Stimulated activated CD8-positive, alpha-beta memory T cell treated with anti-CD3 and anti-CD28 coated beads, Interleukin-15, amount 100 ng/mL, for 24 hours (primary cell): ENCODE measurements around the gene KLHL21.
"Not testable (repeated sequence)": the region's sequence is repeated elsewhere in the genome, so short reads cannot be mapped to it uniquely, and the experiment has no call there.

ENCODE experiments used
- DNase-seq: peaks from one replicate; pipeline ENCODE4 v3.0.0-alpha.2; 2020; ENCODE audit warnings: low read depth

KLHL21 gene

DNA sequence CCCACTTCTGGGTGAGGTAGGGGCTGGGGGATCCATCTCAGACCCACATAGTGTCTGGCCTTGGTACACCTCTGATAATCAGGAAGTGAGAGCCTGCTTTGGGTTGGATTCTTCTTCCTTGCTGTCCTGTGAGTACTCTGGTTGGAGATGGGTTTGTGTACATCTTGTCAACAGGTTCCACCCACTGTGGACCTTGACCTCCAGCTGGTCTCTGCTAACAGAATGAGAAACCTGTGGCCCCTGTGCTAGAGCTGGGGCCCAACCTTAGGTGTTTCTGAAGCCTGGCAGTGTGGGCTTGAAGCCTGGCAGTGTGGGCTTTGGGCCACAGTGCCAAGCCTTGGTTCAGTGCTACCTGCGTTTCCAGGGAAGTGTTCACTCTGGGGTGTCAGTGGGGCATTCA lies 20.3 kb downstream of the KLHL21 start:
- no peak for DNase-seq

DNA sequence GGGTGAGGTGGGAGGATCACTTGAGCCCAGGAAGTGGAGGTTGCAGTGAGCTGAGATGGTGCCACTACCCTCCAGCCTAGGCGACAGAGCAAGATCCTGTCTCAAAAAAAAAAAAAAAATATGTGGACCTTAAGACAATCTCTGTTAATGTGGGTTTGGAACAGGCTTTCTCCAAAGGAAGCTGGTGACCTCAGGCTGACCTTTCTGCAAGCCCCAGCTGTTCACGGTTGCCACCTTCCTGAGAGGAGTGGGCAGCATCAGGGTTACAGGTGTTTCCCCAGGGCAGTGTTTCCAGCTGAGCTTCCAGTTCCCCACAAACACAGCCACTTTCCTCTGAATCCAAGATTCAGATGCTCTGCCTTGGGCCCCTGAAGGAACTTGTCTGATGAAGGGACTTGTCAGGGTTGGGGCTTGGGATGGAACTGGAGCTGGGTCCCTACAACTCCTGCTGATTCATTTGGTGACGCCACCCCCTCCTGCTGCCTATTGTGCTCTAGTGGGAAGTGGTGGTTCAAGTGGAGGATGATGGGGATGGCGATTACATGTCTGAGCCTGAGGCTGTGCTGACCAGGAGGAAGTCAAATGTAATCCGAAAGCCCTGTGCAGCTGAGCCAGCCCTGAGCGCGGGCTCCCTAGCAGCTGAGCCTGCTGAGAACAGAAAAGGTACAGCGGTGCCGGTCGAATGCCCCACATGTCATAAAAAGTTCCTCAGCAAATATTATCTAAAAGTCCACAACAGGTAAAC lies 20.9 kb downstream of the KLHL21 start:
- no peak for DNase-seq

DNA sequence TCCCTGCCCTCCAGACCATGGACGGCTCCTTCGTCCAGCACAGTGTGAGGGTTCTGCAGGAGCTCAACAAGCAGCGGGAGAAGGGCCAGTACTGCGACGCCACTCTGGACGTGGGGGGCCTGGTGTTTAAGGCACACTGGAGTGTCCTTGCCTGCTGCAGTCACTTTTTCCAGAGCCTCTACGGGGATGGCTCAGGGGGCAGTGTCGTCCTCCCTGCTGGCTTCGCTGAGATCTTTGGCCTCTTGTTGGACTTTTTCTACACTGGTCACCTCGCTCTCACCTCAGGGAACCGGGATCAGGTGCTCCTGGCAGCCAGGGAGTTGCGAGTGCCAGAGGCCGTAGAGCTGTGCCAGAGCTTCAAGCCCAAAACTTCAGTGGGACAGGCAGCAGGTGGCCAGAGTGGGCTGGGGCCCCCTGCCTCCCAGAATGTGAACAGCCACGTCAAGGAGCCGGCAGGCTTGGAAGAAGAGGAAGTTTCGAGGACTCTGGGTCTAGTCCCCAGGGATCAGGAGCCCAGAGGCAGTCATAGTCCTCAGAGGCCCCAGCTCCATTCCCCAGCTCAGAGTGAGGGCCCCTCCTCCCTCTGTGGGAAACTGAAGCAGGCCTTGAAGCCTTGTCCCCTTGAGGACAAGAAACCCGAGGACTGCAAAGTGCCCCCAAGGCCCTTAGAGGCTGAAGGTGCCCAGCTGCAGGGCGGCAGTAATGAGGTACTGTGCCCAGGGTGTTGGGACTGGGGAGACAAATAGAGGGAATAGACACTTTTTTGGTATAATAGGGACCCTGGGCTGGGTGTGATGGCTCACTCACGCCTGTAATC lies 21.9 kb downstream of the KLHL21 start:
- no peak for DNase-seq

DNA sequence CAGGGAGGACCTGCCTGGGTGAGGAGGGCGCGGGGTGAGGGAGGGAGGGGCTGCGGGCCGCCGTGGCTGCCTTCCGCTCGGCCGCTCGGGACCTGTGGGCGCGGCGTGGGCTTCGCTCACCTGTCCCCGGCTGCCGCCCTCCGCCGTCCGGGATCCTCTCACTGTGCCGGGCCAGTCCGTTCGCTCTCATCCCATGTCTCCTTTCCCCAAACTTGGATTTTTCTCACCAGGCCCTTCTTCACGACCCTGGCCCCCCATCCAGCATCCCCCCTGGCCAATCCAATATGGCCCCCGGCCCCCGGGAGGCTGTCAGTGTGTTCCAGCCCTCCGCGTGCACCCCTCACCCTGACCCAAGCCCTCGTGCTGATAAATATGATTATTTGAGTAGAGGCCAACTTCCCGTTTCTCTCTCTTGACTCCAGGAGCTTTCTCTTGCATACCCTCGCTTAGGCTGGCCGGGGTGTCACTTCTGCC lies 22.5 kb downstream of the KLHL21 start:
- DNase-seq: no peak

DNA sequence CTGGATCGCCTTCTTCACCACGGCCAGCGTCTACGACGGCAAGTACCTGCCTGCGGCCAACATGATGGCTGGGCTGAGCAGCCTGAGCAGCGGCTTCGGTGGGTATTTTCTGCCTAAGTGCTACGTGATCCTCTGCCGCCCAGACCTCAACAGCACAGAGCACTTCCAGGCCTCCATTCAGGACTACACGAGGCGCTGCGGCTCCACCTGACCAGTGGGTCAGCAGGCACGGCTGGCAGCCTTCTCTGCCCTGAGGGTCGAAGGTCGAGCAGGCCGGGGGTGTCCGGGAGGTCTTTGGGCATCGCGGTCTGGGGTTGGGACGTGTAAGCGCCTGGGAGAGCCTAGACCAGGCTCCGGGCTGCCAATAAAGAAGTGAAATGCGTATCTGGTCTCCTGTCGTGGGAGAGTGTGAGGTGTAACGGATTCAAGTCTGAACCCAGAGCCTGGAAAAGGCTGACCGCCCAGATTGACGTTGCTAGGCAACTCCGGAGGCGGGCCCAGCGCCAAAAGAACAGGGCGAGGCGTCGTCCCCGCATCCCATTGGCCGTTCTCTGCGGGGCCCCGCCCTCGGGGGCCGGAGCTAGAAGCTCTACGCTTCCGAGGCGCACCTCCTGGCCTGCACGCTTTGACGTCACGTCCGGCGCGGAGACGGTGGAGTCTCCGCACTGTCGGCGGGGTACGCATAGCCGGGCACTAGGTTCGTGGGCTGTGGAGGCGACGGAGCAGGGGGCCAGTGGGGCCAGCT lies 23.1 kb downstream of the KLHL21 start, which contains the start of gene ZBTB48:
TSS of gene ZBTB48 (plus strand) at position 621 of the 745 bp plus-strand sequence. CDS start 616 bp downstream, outside the sequence.
- peak; percentile 92 for DNase-seq

DNA sequence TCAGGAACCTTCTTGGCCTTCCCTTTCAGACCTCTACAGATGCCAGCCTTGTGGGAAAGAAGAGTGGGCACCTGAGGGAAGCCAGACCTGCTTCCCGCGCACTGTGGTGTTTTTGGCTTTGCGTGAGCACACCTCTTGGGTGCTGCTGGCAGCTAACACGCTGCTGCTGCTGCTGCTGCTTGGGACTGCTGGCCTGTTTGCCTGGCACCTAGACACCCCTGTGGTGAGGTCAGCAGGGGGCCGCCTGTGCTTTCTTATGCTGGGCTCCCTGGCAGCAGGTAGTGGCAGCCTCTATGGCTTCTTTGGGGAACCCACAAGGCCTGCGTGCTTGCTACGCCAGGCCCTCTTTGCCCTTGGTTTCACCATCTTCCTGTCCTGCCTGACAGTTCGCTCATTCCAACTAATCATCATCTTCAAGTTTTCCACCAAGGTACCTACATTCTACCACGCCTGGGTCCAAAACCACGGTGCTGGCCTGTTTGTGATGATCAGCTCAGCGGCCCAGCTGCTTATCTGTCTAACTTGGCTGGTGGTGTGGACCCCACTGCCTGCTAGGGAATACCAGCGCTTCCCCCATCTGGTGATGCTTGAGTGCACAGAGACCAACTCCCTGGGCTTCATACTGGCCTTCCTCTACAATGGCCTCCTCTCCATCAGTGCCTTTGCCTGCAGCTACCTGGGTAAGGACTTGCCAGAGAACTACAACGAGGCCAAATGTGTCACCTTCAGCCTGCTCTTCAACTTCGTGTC lies 23.9 kb downstream of the KLHL21 start:
- DNase-seq: no peak

DNA sequence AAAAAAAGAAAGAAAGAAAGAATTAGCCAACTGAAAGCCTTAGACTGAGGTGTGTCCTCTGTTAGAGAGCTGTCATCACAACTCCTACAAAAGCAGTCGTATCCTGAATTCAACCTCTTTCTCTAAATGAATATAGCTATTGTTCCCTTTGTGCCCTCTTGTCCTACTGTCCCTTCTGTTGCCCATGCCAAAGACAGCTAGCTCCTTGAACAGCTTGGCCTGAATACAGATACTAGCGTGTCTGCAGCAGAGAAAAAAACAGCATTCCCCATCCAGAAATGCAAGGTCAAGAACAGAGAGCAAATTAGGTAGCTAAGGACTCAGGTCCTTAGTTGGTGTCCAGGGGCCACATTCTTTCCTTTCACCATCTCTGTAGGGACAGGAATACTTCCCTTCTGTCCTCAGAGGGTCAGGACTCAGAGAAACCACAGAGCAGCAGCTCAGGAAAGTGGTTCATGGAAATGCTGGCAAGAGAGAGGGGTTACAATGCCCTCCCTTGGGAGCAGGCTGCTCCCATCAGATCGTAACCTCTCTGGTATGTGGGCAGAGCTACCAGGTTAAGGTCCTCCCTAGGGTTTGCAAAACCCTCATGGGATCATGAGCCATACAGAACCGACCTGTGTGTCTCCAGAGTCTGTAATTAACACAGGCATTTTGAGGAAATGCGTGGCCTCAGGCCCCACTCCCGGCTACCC lies 24.7 kb downstream of the KLHL21 start:
- no peak for DNase-seq

DNA sequence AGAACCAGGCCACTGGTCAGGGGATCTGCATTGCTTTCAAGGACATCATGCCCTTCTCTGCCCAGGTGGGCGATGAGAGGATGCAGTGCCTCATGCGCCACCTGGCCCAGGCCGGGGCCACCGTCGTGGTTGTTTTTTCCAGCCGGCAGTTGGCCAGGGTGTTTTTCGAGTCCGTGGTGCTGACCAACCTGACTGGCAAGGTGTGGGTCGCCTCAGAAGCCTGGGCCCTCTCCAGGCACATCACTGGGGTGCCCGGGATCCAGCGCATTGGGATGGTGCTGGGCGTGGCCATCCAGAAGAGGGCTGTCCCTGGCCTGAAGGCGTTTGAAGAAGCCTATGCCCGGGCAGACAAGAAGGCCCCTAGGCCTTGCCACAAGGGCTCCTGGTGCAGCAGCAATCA lies 27.9 kb downstream of the KLHL21 start:
- no peak for DNase-seq

DNA sequence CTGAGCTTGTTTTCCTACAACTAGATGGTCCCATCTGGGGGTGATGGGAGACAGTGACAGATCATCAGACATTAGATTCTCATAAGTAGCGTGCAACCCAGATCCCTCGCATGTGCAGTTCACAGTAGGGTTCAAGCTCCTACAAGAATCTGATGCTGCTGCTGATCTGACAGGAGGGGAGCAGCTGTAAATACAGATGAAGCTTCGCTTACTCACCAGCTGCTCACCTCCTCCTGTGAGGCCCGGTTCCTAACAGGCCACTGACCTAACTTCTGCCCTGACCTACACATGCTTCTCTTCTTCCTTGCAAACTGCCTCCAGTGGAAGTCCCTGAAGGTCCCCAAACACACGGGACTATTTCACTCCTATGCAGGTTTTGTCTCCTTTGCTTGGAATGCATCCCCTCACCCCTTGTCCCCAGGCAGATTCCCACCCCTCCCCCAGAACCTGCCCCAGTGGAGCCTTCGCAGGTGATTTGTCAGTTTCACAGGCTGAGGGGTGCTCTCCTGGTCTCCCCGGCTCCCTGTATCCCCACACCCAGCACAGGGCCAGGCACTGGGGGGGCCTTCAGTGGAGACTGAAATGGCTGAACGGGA lies 28.5 kb downstream of the KLHL21 start:
- DNase-seq: no peak

DNA sequence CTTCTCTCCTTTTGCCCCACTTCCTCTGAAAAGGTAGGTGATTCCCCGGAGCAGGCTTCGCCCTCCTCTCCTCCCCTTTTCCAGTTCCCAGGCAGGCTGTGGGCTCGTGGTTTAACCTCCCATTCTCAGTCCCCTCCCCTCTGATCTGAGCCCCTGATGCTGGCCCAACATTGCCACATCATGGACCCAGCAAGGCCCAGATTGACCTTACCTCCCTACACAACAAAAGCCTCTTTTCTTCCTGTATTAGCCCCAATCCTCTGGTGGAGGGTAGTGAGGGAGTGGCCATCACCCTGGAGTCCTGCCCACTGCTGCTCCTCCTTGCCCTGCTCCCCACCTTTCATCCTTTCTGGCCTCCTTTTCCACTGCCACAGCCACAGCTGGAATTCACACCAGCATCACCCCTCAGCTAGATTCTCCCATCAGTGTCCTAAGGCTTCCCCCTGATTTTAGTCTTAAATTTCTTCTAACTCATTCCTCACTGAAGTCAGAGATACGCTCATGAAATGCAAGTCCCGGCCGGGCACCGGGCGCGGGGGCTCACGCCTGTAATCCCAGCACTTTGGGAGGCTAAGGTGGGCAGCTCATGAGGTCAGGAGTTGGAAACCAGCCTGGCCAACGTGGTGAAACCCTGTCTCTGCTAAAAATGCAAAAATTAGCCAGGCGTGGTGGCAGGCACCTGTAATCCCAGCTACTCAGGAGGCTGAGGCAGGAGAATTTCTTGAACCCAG lies 29.9 kb downstream of the KLHL21 start:
- no peak for DNase-seq

DNA sequence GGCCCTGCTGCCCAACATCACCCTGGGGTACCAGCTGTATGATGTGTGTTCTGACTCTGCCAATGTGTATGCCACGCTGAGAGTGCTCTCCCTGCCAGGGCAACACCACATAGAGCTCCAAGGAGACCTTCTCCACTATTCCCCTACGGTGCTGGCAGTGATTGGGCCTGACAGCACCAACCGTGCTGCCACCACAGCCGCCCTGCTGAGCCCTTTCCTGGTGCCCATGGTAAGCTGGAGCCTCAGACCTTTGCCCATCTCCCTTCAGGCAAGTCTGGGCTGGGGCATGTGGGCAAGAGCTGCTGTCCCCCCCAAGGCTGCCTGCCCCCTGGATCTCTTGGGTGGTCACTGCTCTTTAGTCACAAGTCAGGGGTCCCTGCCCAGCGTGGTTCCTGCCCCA lies 31.7 kb downstream of the KLHL21 start:
- no peak for DNase-seq

DNA sequence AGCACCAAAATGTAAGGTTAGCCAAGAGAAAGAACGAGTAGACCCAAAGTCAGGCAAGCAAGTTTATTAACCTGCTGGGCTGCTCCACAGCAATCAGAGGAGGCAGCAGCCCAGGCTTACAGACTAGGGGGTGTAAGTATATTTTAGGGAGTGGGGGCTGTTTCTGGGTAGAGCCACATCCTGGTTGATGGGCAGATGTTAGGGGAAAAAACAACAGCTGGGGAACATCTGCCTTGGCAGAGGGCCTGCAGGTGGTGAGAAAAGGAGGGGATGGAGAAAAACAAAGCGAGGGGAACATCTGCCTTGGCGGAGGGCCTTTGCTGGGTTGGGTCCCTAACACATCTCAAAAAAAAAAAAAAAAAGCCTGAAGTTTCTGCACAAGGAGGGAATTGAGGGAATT lies 32.6 kb downstream of the KLHL21 start:
- DNase-seq: no peak

DNA sequence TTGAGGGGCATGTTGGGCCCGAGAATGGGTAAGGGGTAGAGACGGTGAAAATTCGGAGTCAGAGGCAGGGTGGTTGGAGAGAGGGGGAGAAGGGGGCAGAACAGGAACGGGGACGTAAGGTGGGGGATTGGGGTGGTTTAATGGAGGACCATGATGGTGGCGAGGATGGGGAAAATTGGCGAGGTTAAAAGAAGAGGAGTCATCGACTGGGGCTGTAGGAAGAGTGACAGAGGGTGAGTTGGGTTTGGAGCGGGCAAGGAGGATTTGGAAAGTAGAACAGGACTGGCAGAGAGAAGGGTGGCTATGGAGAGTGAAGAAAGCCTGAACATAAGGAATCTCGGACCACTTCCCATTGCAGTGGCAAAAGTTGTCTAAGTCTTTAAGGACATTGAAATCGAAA lies 33.6 kb downstream of the KLHL21 start:
- no peak for DNase-seq

DNA sequence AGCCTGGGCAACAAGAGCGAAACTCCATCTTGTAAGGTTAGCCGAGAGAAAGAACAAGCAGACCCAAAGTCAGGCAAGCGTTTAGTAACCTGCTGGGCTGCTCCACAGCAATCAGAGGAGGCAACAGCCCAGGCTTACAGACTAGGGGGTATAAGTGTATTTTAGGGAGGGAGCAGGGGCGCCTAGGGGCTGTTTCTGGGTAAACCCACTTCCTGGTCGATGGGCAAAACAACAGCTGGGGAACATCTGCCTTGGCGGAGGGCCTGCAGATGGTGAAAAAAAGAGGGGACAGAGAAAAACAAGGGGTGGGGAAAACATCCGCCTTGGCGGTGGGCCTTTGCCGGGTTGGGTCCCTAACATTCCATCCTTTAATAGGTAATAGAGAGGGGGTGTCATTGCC lies 42.4 kb downstream of the KLHL21 start:
- DNase-seq: no peak

DNA sequence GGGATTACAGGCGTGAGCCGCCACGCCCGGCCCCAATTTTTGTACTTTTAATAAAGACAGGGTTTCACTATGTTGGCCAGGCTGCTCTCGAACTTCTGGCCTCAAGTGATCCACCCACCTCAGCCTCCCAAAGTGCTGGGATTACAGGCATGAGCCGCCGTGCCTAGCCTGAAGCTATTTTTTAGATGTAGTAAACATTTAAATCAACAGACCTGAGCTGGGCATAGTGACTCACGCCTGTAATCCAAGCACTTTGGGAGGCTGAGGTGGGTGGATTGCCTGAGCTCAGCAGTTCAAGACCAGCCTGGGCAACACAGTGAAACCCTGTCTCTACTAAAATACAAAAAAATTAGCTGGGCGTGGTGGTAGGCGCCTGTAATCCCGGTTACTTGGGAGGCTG lies 43.5 kb downstream of the KLHL21 start:
- not testable (repeated sequence) for DNase-seq

DNA sequence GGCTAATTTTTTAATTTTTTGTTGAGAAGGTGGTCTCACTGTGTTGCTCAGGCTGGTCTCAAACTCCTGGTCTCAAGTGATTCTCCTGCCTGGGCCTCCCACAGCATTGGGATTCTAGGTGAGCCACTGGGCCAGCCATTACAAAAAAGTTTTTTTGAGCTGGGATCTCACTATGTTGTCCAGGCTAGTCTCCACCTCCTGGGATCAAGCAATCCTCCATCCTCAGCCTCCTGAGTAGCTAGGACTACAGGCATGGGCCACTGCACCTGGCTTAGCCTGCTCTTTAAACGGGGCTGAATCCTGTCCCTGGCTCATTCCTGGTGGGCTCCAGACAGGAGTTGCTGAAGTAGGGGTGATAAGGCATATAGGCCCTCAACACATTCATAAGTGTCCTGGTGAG lies 45.1 kb downstream of the KLHL21 start:
- DNase-seq: no peak

DNA sequence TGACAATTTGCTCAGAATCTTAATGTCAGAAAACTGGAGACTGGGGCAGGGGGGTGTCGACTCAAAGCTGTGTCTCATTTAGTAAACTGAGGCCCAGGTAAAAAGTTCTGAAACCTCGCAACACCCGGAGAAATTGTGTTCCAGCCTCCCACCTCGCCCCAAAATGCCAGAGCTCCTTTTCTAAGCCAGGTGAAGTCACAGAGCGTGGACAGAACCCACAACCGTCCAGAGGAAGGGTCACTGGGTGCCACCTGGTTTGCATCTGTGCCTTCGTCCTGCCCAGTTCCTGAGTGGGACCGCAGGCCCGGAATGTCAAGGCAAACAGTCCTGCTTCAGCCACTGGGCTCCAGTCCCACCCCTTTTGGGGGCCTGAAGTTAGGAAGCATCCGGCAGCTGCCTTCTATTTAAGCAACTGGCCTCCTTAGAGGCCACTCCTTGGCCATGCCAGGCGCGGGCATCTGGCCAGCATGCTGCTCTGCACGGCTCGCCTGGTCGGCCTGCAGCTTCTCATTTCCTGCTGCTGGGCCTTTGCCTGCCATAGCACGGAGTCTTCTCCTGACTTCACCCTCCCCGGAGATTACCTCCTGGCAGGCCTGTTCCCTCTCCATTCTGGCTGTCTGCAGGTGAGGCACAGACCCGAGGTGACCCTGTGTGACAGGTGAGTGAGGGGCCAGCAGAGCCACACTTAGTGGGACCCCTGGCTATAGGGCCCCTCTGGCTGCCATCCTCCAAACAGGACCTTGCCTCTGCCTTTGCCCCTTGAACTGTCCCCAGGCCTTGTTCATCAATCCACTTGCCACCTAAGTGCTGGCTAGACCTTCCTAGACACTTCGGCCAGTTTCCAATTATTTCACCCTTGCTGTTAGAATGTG lies 47.5 kb downstream of the KLHL21 start, which contains the start of gene TAS1R1:
TSS of gene TAS1R1 (plus strand) at position 401 of the 872 bp plus-strand sequence. CDS start at position 468, 67 bp downstream.
- no peak for DNase-seq

DNA sequence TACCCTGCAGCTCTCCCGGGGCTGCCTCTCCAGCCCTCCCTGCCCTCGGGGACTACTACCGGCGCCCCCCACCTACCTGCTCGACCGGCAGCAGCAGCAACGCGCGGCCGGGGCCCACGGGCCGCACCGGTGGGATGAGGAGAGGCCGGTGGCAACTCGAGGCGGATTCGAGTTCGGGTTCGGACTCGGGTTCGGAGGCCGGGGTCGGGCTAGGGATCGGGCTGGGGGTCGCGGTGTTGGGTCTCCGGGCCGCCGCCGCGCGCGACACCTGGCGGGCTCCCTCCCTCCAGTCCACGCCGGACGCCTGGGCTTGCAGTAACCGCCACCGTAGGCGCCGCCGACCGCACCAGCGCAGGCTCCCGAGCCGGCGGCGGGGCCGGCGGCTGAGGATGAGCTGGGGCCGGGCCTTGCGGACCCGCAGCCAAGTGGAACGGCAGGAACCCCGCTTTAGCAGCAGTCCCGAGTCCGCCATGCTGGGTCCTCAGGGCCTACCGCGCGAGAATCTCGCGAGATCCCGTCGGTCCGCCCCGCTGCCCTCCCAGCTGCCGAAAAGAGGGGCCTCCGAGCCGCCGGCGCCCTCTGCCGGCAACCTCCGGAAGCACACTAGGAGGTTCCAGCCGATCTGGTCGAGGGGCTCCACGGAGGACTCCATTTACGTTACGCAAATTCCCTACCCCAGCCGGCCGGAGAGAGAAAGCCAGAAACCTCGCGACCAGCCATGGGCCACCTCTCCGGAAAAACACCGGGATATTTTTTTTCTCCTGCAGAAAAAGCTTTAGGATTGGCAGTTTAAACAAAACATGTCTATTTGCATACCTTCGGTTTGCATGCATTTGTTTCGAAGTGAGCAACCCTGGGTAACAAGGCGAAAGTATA lies 48.4 kb downstream of the KLHL21 start, which contains the start of gene NOL9:
TSS of gene NOL9 (minus strand) at position 483 of the 876 bp plus-strand sequence. CDS start at position 472, 11 bp downstream.
- DNase-seq: peak; percentile 90
